HEK293 (cell line): ENCODE measurements around the gene PPP1R9B.

ENCODE experiments used
- HIC1 ChIP-seq: fragments of 450-650 bp; formaldehyde crosslinking; IDR thresholded peaks from 2 replicates; pipeline ENCODE4 v1.5.1; 2016; ENCODE audit warnings: missing biosample characterization, missing genetic modification characterization
- KLF17 ChIP-seq: fragments of 450-650 bp; formaldehyde crosslinking; IDR thresholded peaks from 2 replicates; pipeline ENCODE4 v1.5.1; 2016; ENCODE audit warnings: missing biosample characterization, missing genetic modification characterization
- KLF9 ChIP-seq: fragments of 450-650 bp; formaldehyde crosslinking; IDR thresholded peaks from 2 replicates; pipeline ENCODE4 v1.5.1; 2016; ENCODE audit warnings: missing biosample characterization, missing genetic modification characterization, low read depth
- PRDM1 ChIP-seq: fragments of 450-650 bp; formaldehyde crosslinking; IDR thresholded peaks from 2 replicates; pipeline ENCODE4; 2016; ENCODE audit warnings: missing biosample characterization, missing genetic modification characterization
- SP3 ChIP-seq: fragments of 450-650 bp; formaldehyde crosslinking; IDR thresholded peaks from 2 replicates; pipeline ENCODE4 v1.5.1; 2016; ENCODE audit warnings: missing biosample characterization, missing genetic modification characterization
- SP7 ChIP-seq: fragments of 450-650 bp; formaldehyde crosslinking; IDR thresholded peaks from 2 replicates; pipeline ENCODE4 v1.5.1; 2016; ENCODE audit warnings: missing biosample characterization, missing genetic modification characterization
- ZBTB44 ChIP-seq: fragments of 450-650 bp; IDR thresholded peaks from 2 replicates; pipeline ENCODE4 v1.5.1; 2018; ENCODE audit warnings: missing biosample characterization, mild to moderate bottlenecking, missing genetic modification characterization
- ZBTB7A ChIP-seq: fragments of 450-650 bp; formaldehyde crosslinking; IDR thresholded peaks from 2 replicates; pipeline ENCODE4 v1.5.1; 2016; ENCODE audit warnings: low read depth, missing biosample characterization, missing genetic modification characterization
- ZBTB8A ChIP-seq: fragments of 450-650 bp; formaldehyde crosslinking; IDR thresholded peaks from 2 replicates; pipeline ENCODE4 v1.5.1; 2016; ENCODE audit warnings: missing biosample characterization, missing genetic modification characterization
- ZIC2 ChIP-seq: fragments of 450-650 bp; formaldehyde crosslinking; IDR thresholded peaks from 2 replicates; pipeline ENCODE4 v1.5.1; 2016; ENCODE audit warnings: missing biosample characterization, missing genetic modification characterization
- ZNF121 ChIP-seq: fragments of 450-650 bp; formaldehyde crosslinking; IDR thresholded peaks from 2 replicates; pipeline ENCODE4 v1.5.1; 2016; ENCODE audit warnings: missing biosample characterization, missing genetic modification characterization
- ZNF16 ChIP-seq: fragments of 450-650 bp; formaldehyde crosslinking; IDR thresholded peaks from 2 replicates; pipeline ENCODE4 v1.5.1; 2016; ENCODE audit warnings: low read depth, missing biosample characterization, missing genetic modification characterization
- ZNF184 ChIP-seq: fragments of 450-650 bp; IDR thresholded peaks from 2 replicates; pipeline ENCODE4 v1.5.1; 2018; ENCODE audit warnings: missing biosample characterization, mild to moderate bottlenecking, missing genetic modification characterization
- ZNF2 ChIP-seq: fragments of 450-650 bp; formaldehyde crosslinking; IDR thresholded peaks from 2 replicates; pipeline ENCODE4 v1.5.1; 2016; ENCODE audit warnings: missing biosample characterization, missing genetic modification characterization
- ZNF202 ChIP-seq: fragments of 450-650 bp; formaldehyde crosslinking; IDR thresholded peaks from 2 replicates; pipeline ENCODE4 v1.5.1; 2016; ENCODE audit warnings: missing biosample characterization, missing genetic modification characterization, borderline replicate concordance
- ZNF214 ChIP-seq: fragments of 450-650 bp; formaldehyde crosslinking; IDR thresholded peaks from 2 replicates; pipeline ENCODE4 v1.5.1; 2017; ENCODE audit warnings: missing biosample characterization, mild to moderate bottlenecking, missing genetic modification characterization, borderline replicate concordance
- ZNF341 ChIP-seq: fragments of 450-650 bp; formaldehyde crosslinking; IDR thresholded peaks from 2 replicates; pipeline ENCODE4; 2016; ENCODE audit warnings: low read depth, missing biosample characterization, missing genetic modification characterization
- ZNF394 ChIP-seq: fragments of 450-650 bp; formaldehyde crosslinking; IDR thresholded peaks from 2 replicates; pipeline ENCODE4 v1.5.1; 2016; ENCODE audit warnings: missing biosample characterization, missing genetic modification characterization, mild to moderate bottlenecking, moderate library complexity, borderline replicate concordance
- ZNF510 ChIP-seq: fragments of 450-650 bp; formaldehyde crosslinking; IDR thresholded peaks from 2 replicates; pipeline ENCODE4 v1.5.1; 2018; ENCODE audit warnings: mild to moderate bottlenecking, missing genetic modification characterization, missing biosample characterization; ENCODE audit not compliant: insufficient replicate concordance
- ZNF513 ChIP-seq: fragments of 450-650 bp; IDR thresholded peaks from 2 replicates; pipeline ENCODE4 v1.5.1; 2018; ENCODE audit warnings: missing biosample characterization, missing genetic modification characterization
- ZNF521 ChIP-seq: fragments of 450-650 bp; formaldehyde crosslinking; IDR thresholded peaks from 2 replicates; pipeline ENCODE4 v1.5.1; 2017; ENCODE audit warnings: missing biosample characterization, mild to moderate bottlenecking, missing genetic modification characterization
- ZNF624 ChIP-seq: fragments of 450-650 bp; formaldehyde crosslinking; IDR thresholded peaks from 2 replicates; pipeline ENCODE4 v1.5.1; 2017; ENCODE audit warnings: missing biosample characterization, missing genetic modification characterization
- ZNF654 ChIP-seq: fragments of 450-650 bp; formaldehyde crosslinking; IDR thresholded peaks from 2 replicates; pipeline ENCODE4 v1.5.1; 2016; ENCODE audit warnings: low read depth, missing biosample characterization, missing genetic modification characterization
- ZNF670 ChIP-seq: fragments of 450-650 bp; formaldehyde crosslinking; IDR thresholded peaks from 2 replicates; pipeline ENCODE4 v1.5.1; 2016; ENCODE audit warnings: missing biosample characterization, missing genetic modification characterization, low read depth
- ZNF692 ChIP-seq: fragments of 450-650 bp; formaldehyde crosslinking; IDR thresholded peaks from 2 replicates; pipeline ENCODE4 v1.5.1; 2016; ENCODE audit warnings: missing biosample characterization, missing genetic modification characterization
- ZNF701 ChIP-seq: fragments of 450-650 bp; formaldehyde crosslinking; IDR thresholded peaks from 2 replicates; pipeline ENCODE4 v1.5.1; 2016; ENCODE audit warnings: missing biosample characterization, missing genetic modification characterization
- ZNF704 ChIP-seq: fragments of 450-650 bp; formaldehyde crosslinking; IDR thresholded peaks from 2 replicates; pipeline ENCODE4 v1.5.1; 2016; ENCODE audit warnings: missing biosample characterization, missing genetic modification characterization
- ZNF843 ChIP-seq: fragments of 450-650 bp; formaldehyde crosslinking; IDR thresholded peaks from 2 replicates; pipeline ENCODE4 v1.5.1; 2016; ENCODE audit warnings: missing biosample characterization, missing genetic modification characterization

Gene PPP1R9B

GRCh38 chr17:50094753-50095619, 55.5 kb downstream of the PPP1R9B start, which contains the start of gene PDK2 (continued):
- TF ChIP-seq ZIC2 (peak; percentile 54), SP7 (tag by site-specific recombination) (peak; percentile 74), ZBTB7A (tag by site-specific recombination) (peak; percentile 76; the same call in 1 of the 2 replicates), KLF17 (tag by site-specific recombination) (peak; percentile 70), ZNF341 (tag by site-specific recombination) (peak; percentile 73), ZNF394 (tag by site-specific recombination) (no peak), ZNF704 (tag by site-specific recombination) (peak; percentile 99), ZNF692 (peak; percentile 94), ZNF202 (tag by site-specific recombination) (no peak), ZNF843 (tag by site-specific recombination) (peak; percentile 35; the same call in 1 of the 2 replicates), KLF9 (tag by site-specific recombination) (peak; percentile 58; the same call in 1 of the 2 replicates), ZBTB44 (tag by site-specific recombination) (peak; percentile 16; the same call in 1 of the 2 replicates), ZNF654 (tag by site-specific recombination) (no peak), ZNF2 (tag by site-specific recombination) (no peak; the same call in 1 of the 2 replicates), ZNF670 (tag by site-specific recombination) (no peak), ZNF214 (tag by site-specific recombination) (no peak), ZNF624 (tag by site-specific recombination) (no peak), ZBTB8A (tag by site-specific recombination) (peak; percentile 62; the same call in 1 of the 2 replicates), ZNF510 (tag by site-specific recombination) (no peak), ZNF701 (tag by site-specific recombination) (no peak), ZNF184 (tag by site-specific recombination) (no peak; the same call in 1 of the 2 replicates), ZNF521 (no peak), SP3 (tag by site-specific recombination) (peak; percentile 99), PRDM1 (tag by site-specific recombination) (peak; percentile 93), ZNF513 (tag by site-specific recombination) (no peak), HIC1 (tag by site-specific recombination) (0 out of 2 replicates have a peak, but pooled peaks have one; percentile 10), ZNF121 (tag by site-specific recombination) (no peak), ZNF16 (tag by site-specific recombination) (no peak)
